Caco-2 (cell line): ENCODE measurements around the gene MAP1B. TPM values are rescaled to one million over a fixed set of nuclear protein-coding genes. Genes with fewer than 3 reads are reported as not detected.

Experiments
- BruUV-seq: library from RNA; stranded (reverse); fragments of 400-500 nt; replicated peaks from 2 replicates; lab custom pipeline; 2021; lab: Mats Ljungman, UMichigan
- CTCF ChIA-PET: fragments of 300-600 bp; sonication (Branson Sonifier 250); formaldehyde crosslinking; loops from one replicate; lab custom pipeline; 2022; ENCODE audit warnings: antibody characterized with exemption; lab: Charles Lee
- POLR2A ChIA-PET: fragments of 300-600 bp; sonication (Branson Sonifier 250); formaldehyde crosslinking; loops from one replicate; lab custom pipeline; 2022; ENCODE audit warnings: antibody characterized with exemption; lab: Charles Lee
- DNase-seq, 2 experiments: peaks; one replicate each; pipeline versions ENCODE4 v3.0.0 to v3.0.0-alpha.2; 2020 to 2022
- H3K27me3 ChIP-seq: replicated peaks from 2 replicates; pipeline ENCODE4 v1.6.0; 2011; ENCODE audit warnings: low read length; ENCODE audit not compliant: control insufficient read depth, insufficient read depth
- H3K36me3 ChIP-seq: 2 replicates; pipeline ENCODE4 v1.5.1; 2011; ENCODE audit warnings: low read length; ENCODE audit not compliant: control insufficient read depth, insufficient read depth
- H3K4me1 ChIP-seq: fragments of 250-450 bp; sonication (Bioruptor Pico); 2 replicates; pipeline ENCODE4 v1.5.1; 2020; ENCODE audit warnings: mild to moderate bottlenecking
- H3K4me3 ChIP-seq: 2 replicates; pipeline ENCODE4 v1.5.1; 2011; ENCODE audit warnings: low read depth, mild to moderate bottlenecking, control low read depth, low read length
- H3K9me3 ChIP-seq: fragments of 250-450 bp; sonication (Bioruptor Pico); 2 replicates; pipeline ENCODE4 v1.5.1; 2020; ENCODE audit warnings: mild to moderate bottlenecking, moderate library complexity
- H3K27ac Mint-ChIP-seq: one replicate; pipeline ENCODE4 v1.8.0; 2022; ENCODE audit warnings: mixed read lengths; ENCODE audit not compliant: unreplicated experiment
- H3K27me3 Mint-ChIP-seq: one replicate; pipeline ENCODE4 v1.8.0; 2022; ENCODE audit warnings: mixed read lengths; ENCODE audit not compliant: insufficient read depth, unreplicated experiment
- H3K36me3 Mint-ChIP-seq: one replicate; pipeline ENCODE4 v1.8.0; 2022; ENCODE audit warnings: mild to moderate bottlenecking, mixed read lengths; ENCODE audit not compliant: insufficient read depth, unreplicated experiment
- H3K4me1 Mint-ChIP-seq: one replicate; pipeline ENCODE4 v1.8.0; 2022; ENCODE audit warnings: low read depth, mixed read lengths; ENCODE audit not compliant: unreplicated experiment
- H3K4me3 Mint-ChIP-seq: one replicate; pipeline ENCODE4 v1.8.0; 2022; ENCODE audit warnings: mild to moderate bottlenecking, moderate library complexity, mixed read lengths; ENCODE audit not compliant: unreplicated experiment
- H3K9me3 Mint-ChIP-seq: one replicate; pipeline ENCODE4 v1.8.0; 2022; ENCODE audit warnings: mixed read lengths; ENCODE audit not compliant: unreplicated experiment
- CTCF ChIP-seq, 2 experiments: fragments of 200-600 bp in 1 of 2; IDR thresholded peaks; 1 replicate in 1 of 2; 2 replicates in 1 of 2; pipeline versions ENCODE4 v1.5.1 to v1.8.0; 2011 to 2022; ENCODE audit warnings: antibody characterized with exemption in 1 of 2, control low read depth in 1 of 2, inconsistent platforms in 1 of 2, low read depth in 1 of 2, low read length in 1 of 2, mild to moderate bottlenecking in 1 of 2, moderate library complexity in 1 of 2; ENCODE audit not compliant: insufficient read depth in 1 of 2, severe bottlenecking in 1 of 2, unreplicated experiment in 1 of 2
- intact Hi-C: fragments of 100-400 bp; cut with micrococcal nuclease; formaldehyde crosslinking; loops from one replicate; pipeline ENCODE4 v1.10.0; 2022; ENCODE audit not compliant: unreplicated experiment
- total RNA-seq: library from RNA; stranded (reverse); gene quantifications from 2 replicates; pipeline ENCODE4 v1.2.3, GENCODE V29; 2022

The MAP1B gene
- total RNA-seq, 1 experiment from 2014 or later: 0.66 TPM

DNA sequence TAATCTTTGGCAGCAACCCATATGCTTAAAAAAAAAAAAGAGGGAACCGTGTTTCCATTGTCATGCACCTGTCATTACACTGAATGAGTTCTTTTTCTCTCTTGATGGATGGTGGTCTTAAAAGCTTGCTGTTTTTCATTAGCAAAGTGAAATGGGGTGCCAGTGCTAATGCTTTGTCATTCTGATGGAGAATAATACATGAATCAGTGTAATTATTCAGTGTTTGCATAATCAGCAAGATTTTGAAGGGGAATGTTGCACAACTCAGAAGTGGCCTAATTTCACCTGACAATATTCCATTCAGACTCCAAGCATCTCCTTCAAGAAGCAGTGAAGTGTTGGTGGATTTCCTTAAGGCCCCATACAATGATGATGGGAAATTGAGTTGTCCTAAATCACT is 38.1 kb downstream of the MAP1B start:
- no peaks in the 10 kb centered on the region for H3K36me3 ChIP-seq
- Mint-ChIP-seq H3K4me3 (no peak overlapping the region), H3K36me3 (no peaks in the 10 kb centered on the region), H3K27ac (no peak overlapping the region), H3K4me1 (no peaks in the 10 kb centered on the region), H3K27me3 (peaks cover 10% of the 10 kb centered on the region), H3K9me3 (no peaks in the 10 kb centered on the region)
- BruUV-seq: no TSS peak
- H3K4me3 ChIP-seq: no peak overlapping the region
- no peak for DNase-seq
- no peaks in the 10 kb centered on the region for H3K27me3 ChIP-seq
- H3K9me3 ChIP-seq: no peaks in the 10 kb centered on the region
- TF ChIP-seq CTCF (IDR thresholded peaks at IDR 0.05; ENCODE audit: insufficient read depth in 1 of 2, low read depth in 1 of 2, low read length in 1 of 2, severe bottlenecking in 1 of 2, unreplicated experiment in 1 of 2): no peak
- ChIA-PET CTCF (interaction anchor here (0.7 kb wide), 1 partner anchor 100 kb away, joined by 3 read pairs; no protein-coding TSS in a partner anchor), POLR2A (no interaction called here)
- H3K4me1 ChIP-seq: no peaks in the 10 kb centered on the region
- intact Hi-C loops: no loop called here

DNA sequence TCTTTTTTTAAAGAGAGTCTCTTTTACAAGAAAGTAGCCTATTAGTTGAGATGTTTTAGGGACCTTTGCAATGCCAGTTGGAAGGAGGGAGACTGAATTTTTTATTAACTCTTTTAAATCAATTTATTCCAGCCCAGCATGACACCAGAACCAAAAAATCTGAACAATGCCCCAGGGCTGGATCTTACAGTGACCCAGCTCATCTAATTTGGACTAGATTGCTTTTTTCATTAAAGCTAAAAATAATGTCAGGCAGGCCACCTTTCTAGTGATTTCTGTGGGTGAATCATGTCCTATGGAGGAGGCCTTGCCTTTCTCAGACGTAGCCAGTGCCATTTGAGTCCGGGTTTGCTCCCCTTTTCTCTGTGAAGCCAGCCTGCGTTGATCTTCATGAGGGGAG is 38.8 kb downstream of the MAP1B start:
- Mint-ChIP-seq H3K4me1 (no peaks in the 10 kb centered on the region), H3K4me3 (no peak overlapping the region), H3K27me3 (peaks cover 6% of the 10 kb centered on the region), H3K27ac (no peak overlapping the region), H3K36me3 (no peaks in the 10 kb centered on the region), H3K9me3 (no peaks in the 10 kb centered on the region)
- no peak for TF ChIP-seq CTCF (IDR thresholded peaks at IDR 0.05; ENCODE audit: insufficient read depth in 1 of 2, low read depth in 1 of 2, low read length in 1 of 2, severe bottlenecking in 1 of 2, unreplicated experiment in 1 of 2)
- intact Hi-C loops: no loop called here
- no peaks in the 10 kb centered on the region for H3K4me1 ChIP-seq
- POLR2A ChIA-PET: no interaction called here
- no peaks in the 10 kb centered on the region for H3K9me3 ChIP-seq
- BruUV-seq: no TSS peak
- CTCF ChIA-PET: interaction anchor here (0.7 kb wide), 1 partner anchor 99 kb away, joined by 3 read pairs; no protein-coding TSS in a partner anchor
- no peak overlapping the region for H3K4me3 ChIP-seq
- no peak for DNase-seq
- no peaks in the 10 kb centered on the region for H3K27me3 ChIP-seq
- H3K36me3 ChIP-seq: no peaks in the 10 kb centered on the region

GRCh38 chr5:72147569-72147968 is 40.3 kb downstream of the MAP1B start:
- no peak for TF ChIP-seq CTCF (IDR thresholded peaks at IDR 0.05; ENCODE audit: insufficient read depth in 1 of 2, low read depth in 1 of 2, low read length in 1 of 2, severe bottlenecking in 1 of 2, unreplicated experiment in 1 of 2)
- no peaks in the 10 kb centered on the region for H3K4me1 Mint-ChIP-seq
- no peak overlapping the region for H3K27ac Mint-ChIP-seq
- POLR2A ChIA-PET: no interaction called here
- no peaks in the 10 kb centered on the region for H3K9me3 Mint-ChIP-seq
- H3K27me3 ChIP-seq: no peaks in the 10 kb centered on the region
- intact Hi-C loops: no loop called here
- H3K36me3 Mint-ChIP-seq: no peaks in the 10 kb centered on the region
- H3K9me3 ChIP-seq: no peaks in the 10 kb centered on the region
- no peak overlapping the region for H3K4me3 ChIP-seq
- H3K36me3 ChIP-seq: no peaks in the 10 kb centered on the region
- no peaks in the 10 kb centered on the region for H3K4me1 ChIP-seq
- BruUV-seq: no TSS peak
- no peak overlapping the region for H3K4me3 Mint-ChIP-seq
- no peak for DNase-seq
- H3K27me3 Mint-ChIP-seq: peaks cover 5% of the 10 kb centered on the region
- CTCF ChIA-PET: no interaction called here
